H9 (cell line): ENCODE measurements around the gene LTF. TPM values are rescaled to one million over a fixed set of nuclear protein-coding genes. Genes with fewer than 3 reads are reported as not detected.

Experiments
- DNase-seq: peaks from one replicate; pipeline ENCODE4 v3.0.0-alpha.2; 2017
- H2AFZ ChIP-seq: one replicate; pipeline ENCODE4 v1.6.1; 2013; ENCODE audit warnings: mild to moderate bottlenecking, low read length, control low read depth, moderate library complexity
- H2AK5ac ChIP-seq: 2 replicates; pipeline ENCODE4 v1.6.1; 2013; ENCODE audit warnings: low read length, control low read depth, mixed read lengths; ENCODE audit not compliant: insufficient read length
- H2BK120ac ChIP-seq: one replicate; pipeline ENCODE4 v1.6.1; 2013; ENCODE audit warnings: low read depth, mild to moderate bottlenecking, low read length, control low read depth, inconsistent platforms; ENCODE audit not compliant: poor library complexity, severe bottlenecking
- H2BK12ac ChIP-seq: 2 replicates; pipeline ENCODE4 v1.6.1; 2013; ENCODE audit warnings: low read length, control low read depth, mixed read lengths, low read depth; ENCODE audit not compliant: insufficient read length
- H2BK15ac ChIP-seq: 2 replicates; pipeline ENCODE4 v1.6.1; 2013; ENCODE audit warnings: low read depth, low read length, control low read depth
- H2BK20ac ChIP-seq: one replicate; pipeline ENCODE4 v1.6.1; 2013; ENCODE audit warnings: low read depth, mild to moderate bottlenecking, low read length, control low read depth, inconsistent platforms; ENCODE audit not compliant: poor library complexity, severe bottlenecking
- H2BK5ac ChIP-seq: 2 replicates; pipeline ENCODE4 v1.6.1; 2013; ENCODE audit warnings: low read length, control low read depth, mixed read lengths; ENCODE audit not compliant: insufficient read length
- H3K14ac ChIP-seq: 2 replicates; pipeline ENCODE4 v1.6.1; 2013; ENCODE audit warnings: low read length, control low read depth; ENCODE audit not compliant: insufficient read depth
- H3K18ac ChIP-seq: 2 replicates; pipeline ENCODE4 v1.6.1; 2013; ENCODE audit warnings: low read depth, mild to moderate bottlenecking, mixed read lengths, low read length, control low read depth; ENCODE audit not compliant: insufficient read length
- H3K23ac ChIP-seq: 2 replicates; pipeline ENCODE4 v1.6.1; 2013; ENCODE audit warnings: low read length, control low read depth, mixed read lengths, low read depth; ENCODE audit not compliant: insufficient read length
- H3K23me2 ChIP-seq: 2 replicates; pipeline ENCODE4 v1.6.1; 2013; ENCODE audit warnings: low read depth, mild to moderate bottlenecking, mixed read lengths, low read length, control low read depth; ENCODE audit not compliant: insufficient read length, poor library complexity, severe bottlenecking
- H3K27ac ChIP-seq: 2 replicates; pipeline ENCODE4 v1.5.1; 2013; ENCODE audit warnings: low read length, control low read depth, mixed read lengths, low read depth; ENCODE audit not compliant: insufficient read length
- H3K27me3 ChIP-seq: 2 replicates; pipeline ENCODE4 v1.6.1; 2013; ENCODE audit warnings: low read length, control low read depth, inconsistent platforms; ENCODE audit not compliant: insufficient read depth
- H3K4ac ChIP-seq: 2 replicates; pipeline ENCODE4 v1.6.1; 2013; ENCODE audit warnings: low read depth, mild to moderate bottlenecking, control low read depth, inconsistent platforms, low read length, moderate library complexity
- H3K4me1 ChIP-seq: 2 replicates; pipeline ENCODE4 v1.6.1; 2013; ENCODE audit warnings: low read length, control low read depth, inconsistent platforms; ENCODE audit not compliant: insufficient read depth
- H3K4me2 ChIP-seq: 2 replicates; pipeline ENCODE4 v1.6.1; 2013; ENCODE audit warnings: low read length, control low read depth, mixed read lengths; ENCODE audit not compliant: insufficient read length, insufficient read depth
- H3K56ac ChIP-seq: 2 replicates; pipeline ENCODE4 v1.6.1; 2013; ENCODE audit warnings: low read depth, mild to moderate bottlenecking, mixed read lengths, low read length, control low read depth; ENCODE audit not compliant: insufficient read length
- H3K79me1 ChIP-seq: 2 replicates; pipeline ENCODE4 v1.6.1; 2013; ENCODE audit warnings: low read depth, mild to moderate bottlenecking, moderate library complexity, low read length, control low read depth, inconsistent platforms; ENCODE audit not compliant: insufficient read depth, poor library complexity, severe bottlenecking
- H3K79me2 ChIP-seq: 2 replicates; pipeline ENCODE4 v1.6.1; 2013; ENCODE audit warnings: low read length, control low read depth, inconsistent platforms; ENCODE audit not compliant: insufficient read depth
- H3K9ac ChIP-seq: 2 replicates; pipeline ENCODE4 v1.6.1; 2013; ENCODE audit warnings: low read length, control low read depth, mixed read lengths; ENCODE audit not compliant: insufficient read length; ENCODE audit errors: extremely low read depth
- H3K9me3 ChIP-seq: one replicate; pipeline ENCODE4 v1.6.1; 2013; ENCODE audit warnings: low read depth, low read length, inconsistent platforms; ENCODE audit not compliant: control insufficient read depth
- H3T11ph ChIP-seq: one replicate; pipeline ENCODE4 v1.6.1; 2013; ENCODE audit warnings: mild to moderate bottlenecking, low read length, control low read depth, inconsistent platforms
- H4K20me1 ChIP-seq: one replicate; pipeline ENCODE4 v1.6.1; 2013; ENCODE audit not compliant: control insufficient read depth, insufficient read length, insufficient read depth
- H4K5ac ChIP-seq: 2 replicates; pipeline ENCODE4 v1.6.1; 2013; ENCODE audit warnings: low read depth, mild to moderate bottlenecking, mixed read lengths, low read length, control low read depth; ENCODE audit not compliant: insufficient read length
- H4K8ac ChIP-seq: replicated peaks from 2 replicates; pipeline ENCODE4 v1.6.1; 2013; ENCODE audit warnings: low read length, control low read depth, mixed read lengths, low read depth; ENCODE audit not compliant: insufficient read length
- H4K91ac ChIP-seq: 2 replicates; pipeline ENCODE4 v1.6.1; 2013; ENCODE audit warnings: low read depth, mild to moderate bottlenecking, moderate library complexity, mixed read lengths, low read length, control low read depth; ENCODE audit not compliant: insufficient read length
- H3K27ac Mint-ChIP-seq, 3 experiments: 2 replicates in 2 of 3; 3 replicates in 1 of 3; pipeline ENCODE4 v1.8.0; 2020 to 2021; ENCODE audit warnings: mixed read lengths in 3 of 3, mild to moderate bottlenecking in 1 of 3, moderate library complexity in 1 of 3
- H3K27me3 Mint-ChIP-seq: 2 replicates; pipeline ENCODE4 v1.8.0; 2021; ENCODE audit warnings: low read depth, mild to moderate bottlenecking, moderate library complexity, mixed read lengths
- H3K36me3 Mint-ChIP-seq, 3 experiments: 2 replicates in 2 of 3; 3 replicates in 1 of 3; pipeline ENCODE4 v1.8.0; 2020 to 2021; ENCODE audit warnings: low read depth in 3 of 3, mixed read lengths in 3 of 3; ENCODE audit not compliant: insufficient read depth in 1 of 3
- H3K4me1 Mint-ChIP-seq, 2 experiments: 2 replicates each; pipeline ENCODE4 v1.8.0; 2020; ENCODE audit warnings: mixed read lengths in 2 of 2
- H3K4me3 Mint-ChIP-seq, 2 experiments: 2 replicates in 1 of 2; 3 replicates in 1 of 2; pipeline ENCODE4 v1.8.0; 2020 to 2021; ENCODE audit warnings: mild to moderate bottlenecking in 2 of 2, mixed read lengths in 2 of 2, moderate library complexity in 1 of 2
- H3K9me3 Mint-ChIP-seq, 2 experiments: 2 replicates in 1 of 2; 3 replicates in 1 of 2; pipeline ENCODE4 v1.8.0; 2020; ENCODE audit warnings: mild to moderate bottlenecking in 2 of 2, mixed read lengths in 2 of 2, moderate library complexity in 1 of 2
- CTCF ChIP-seq: fragments of 200-600 bp; sonication (generic); conservative IDR thresholded peaks from 3 replicates; pipeline ENCODE4 v1.8.0; 2021; ENCODE audit warnings: antibody characterized with exemption, mild to moderate bottlenecking
- WGBS: extraction: QIAGEN DNeasy Blood & Tissue Kit; methylation state at CpG from one replicate; pipeline ENCODE4 v1.1.7; 2013; ENCODE audit warnings: missing lambda C conversion rate, low lambda C conversion rate, mixed read lengths; ENCODE audit not compliant: insufficient read length; ENCODE audit errors: extremely low coverage; 5-methylcytosine and 5-hydroxymethylcytosine counted together
- total RNA-seq: library from RNA; stranded (reverse); gene quantifications from 2 replicates; pipeline ENCODE4 v1.2.1, GENCODE V29; 2021

Gene LTF
- total RNA-seq, 1 experiment from 2014 or later, result not detected

GRCh38 chr3:46448721-46449120 lies 16.0 kb downstream of the LTF start:
- H3K4me3 Mint-ChIP-seq, result no peak overlapping the region
- no peak overlapping the region for H3K4ac ChIP-seq
- H3T11ph ChIP-seq, result no peak overlapping the region
- no peaks in the 10 kb centered on the region for H3K36me3 Mint-ChIP-seq
- no peaks in the 10 kb centered on the region for H3K9me3 Mint-ChIP-seq
- H3K9ac ChIP-seq, result no peak overlapping the region
- no peaks in the 10 kb centered on the region for H3K79me2 ChIP-seq
- WGBS, result no CpG with 5 or more reads among the region's 17 CpGs
- no peak overlapping the region for H2AFZ ChIP-seq
- no peak overlapping the region for H2BK20ac ChIP-seq
- no peaks in the 10 kb centered on the region; the same call in none of the 2 replicates for H3K27me3 Mint-ChIP-seq
- H4K8ac ChIP-seq, result no peak overlapping the region
- H3K4me1 Mint-ChIP-seq, result no peaks in the 10 kb centered on the region
- DNase-seq, result no peak
- H4K5ac ChIP-seq, result no peak overlapping the region
- no peak overlapping the region for H3K4me2 ChIP-seq
- H4K20me1 ChIP-seq, result no peaks in the 10 kb centered on the region
- H3K4me1 ChIP-seq, result no peaks in the 10 kb centered on the region
- H3K27ac Mint-ChIP-seq, result peak overlapping the region in 1 of 3 experiments; percentile 78; a peak in 2 of 7 replicates
- H3K27ac ChIP-seq, result no peak overlapping the region
- H4K91ac ChIP-seq, result no peak overlapping the region
- H2BK12ac ChIP-seq, result no peak overlapping the region
- no peaks in the 10 kb centered on the region for H3K9me3 ChIP-seq
- H2BK120ac ChIP-seq, result no peak overlapping the region
- no peak overlapping the region for H3K23ac ChIP-seq
- no peaks in the 10 kb centered on the region for H3K27me3 ChIP-seq
- no peak overlapping the region for H3K18ac ChIP-seq
- H2BK5ac ChIP-seq, result no peak overlapping the region
- H3K56ac ChIP-seq, result no peak overlapping the region
- no peak for TF ChIP-seq CTCF
- H2AK5ac ChIP-seq, result no peak overlapping the region
- no peaks in the 10 kb centered on the region for H3K79me1 ChIP-seq
- H3K23me2 ChIP-seq, result no peaks in the 10 kb centered on the region
- no peak overlapping the region for H2BK15ac ChIP-seq
- H3K14ac ChIP-seq, result no peak overlapping the region
